Adipose tissue (tissue), 3 donors: ENCODE results near the gene BCL2. TPM values are rescaled to one million over a fixed set of nuclear protein-coding genes. Genes with fewer than 3 reads are reported as not detected.

Experiments
- H3K27ac ChIP-seq: one replicate; pipeline ENCODE4 v1.5.1; 2013; ENCODE audit warnings: low read depth, low read length
- WGBS, 3 donors: extraction: QIAGEN DNeasy Blood & Tissue Kit; methylation state at CpG; one replicate each; pipeline ENCODE4 v1.1.7; 2013; 5-methylcytosine and 5-hydroxymethylcytosine counted together
- polyA plus RNA-seq, 3 donors: library from polyadenylated mRNA; stranded (reverse); fragments of 200-250 nt; gene quantifications; one replicate each; pipeline ENCODE4 v1.2.3, GENCODE V29; 2013
- donor health status: healthy with polysubstance abuse.
- donor health status: Bipolar disorder and iron deficiency.
- donor health status: healthy.

The BCL2 gene
- polyA plus RNA-seq, 3 donors: 1.2 to 16.2 (median 10.1) TPM

- 85 to 92% (median 86%) methylated on average over 9 of the region's 9 CpGs for WGBS, 3 donors
- H3K27ac ChIP-seq: no peak overlapping the region
Observed at GRCh38 chr18:63128237-63128974, 191.2 kb downstream of the BCL2 start.

- H3K27ac ChIP-seq: no peak overlapping the region
- 64 to 79% (median 68%) methylated on average over 12 of the region's 12 CpGs for WGBS, 3 donors
Observed at GRCh38 chr18:63126134-63127069, 193.2 kb downstream of the BCL2 start.

GRCh38 chr18:63120620-63121019 lies 198.9 kb downstream of the BCL2 start:
- 50 to 75% (median 66%) methylated on average over 4 of the region's 4 CpGs for WGBS, 3 donors
- H3K27ac ChIP-seq: no peak overlapping the region

GRCh38 chr18:63119647-63120046 lies 199.9 kb downstream of the BCL2 start:
- WGBS, 3 donors: 42 to 49% (median 44%) methylated on average over 3 of the region's 3 CpGs
- no peak overlapping the region for H3K27ac ChIP-seq

GRCh38 chr18:63113899-63114565 lies 205.5 kb downstream of the BCL2 start:
- H3K27ac ChIP-seq: no peak overlapping the region
- WGBS, 3 donors: 50 to 83% (median 51%) methylated on average over 5 of the region's 5 CpGs

GRCh38 chr18:63112706-63113105 lies 206.9 kb downstream of the BCL2 start:
- WGBS, 3 donors: 68 to 92% (median 80%) methylated on average over 5 of the region's 5 CpGs
- H3K27ac ChIP-seq: no peak overlapping the region

GRCh38 chr18:63111671-63112402 lies 207.7 kb downstream of the BCL2 start:
- no peak overlapping the region for H3K27ac ChIP-seq

GRCh38 chr18:63109802-63110201 lies 209.8 kb downstream of the BCL2 start:
- WGBS, 3 donors: 75 to 96% (median 93%) methylated on average over 4 of the region's 4 CpGs
- H3K27ac ChIP-seq: no peak overlapping the region

More at GRCh38 chr18:63111671-63112402, 207.7 kb downstream of the BCL2 start:
- WGBS, 3 donors: 30 to 37% (median 30%) methylated on average over 4 of the region's 4 CpGs

- no peak overlapping the region for H3K27ac ChIP-seq
- 68 to 94% (median 93%) methylated on average over 5 of the region's 5 CpGs for WGBS, 3 donors
Observed at GRCh38 chr18:63109022-63109421, 210.5 kb downstream of the BCL2 start.

- WGBS, 3 donors: 83 to 88% (median 83%) methylated on average over 7 of the region's 7 CpGs
- no peak overlapping the region for H3K27ac ChIP-seq
Observed at GRCh38 chr18:63107931-63108330, 211.6 kb downstream of the BCL2 start.

- 42 to 54% (median 45%) methylated on average over 6 of the region's 6 CpGs for WGBS, 3 donors
- H3K27ac ChIP-seq: no peak overlapping the region
Observed at GRCh38 chr18:63107171-63107845, 212.3 kb downstream of the BCL2 start.

GRCh38 chr18:63106727-63107126 lies 212.8 kb downstream of the BCL2 start:
- WGBS, 3 donors: 70 to 88% (median 80%) methylated on average over 3 of the region's 3 CpGs
- H3K27ac ChIP-seq: no peak overlapping the region

- 91 to 96% (median 95%) methylated on average over 14 of the region's 14 CpGs for WGBS, 3 donors
- no peak overlapping the region for H3K27ac ChIP-seq
Observed at GRCh38 chr18:63105636-63106316, 213.8 kb downstream of the BCL2 start.

GRCh38 chr18:63104868-63105267 lies 214.7 kb downstream of the BCL2 start:
- no peak overlapping the region for H3K27ac ChIP-seq
- WGBS, 3 donors: 95 to 97% (median 96%) methylated on average over 12 of the region's 12 CpGs

GRCh38 chr18:63102941-63103744 lies 216.4 kb downstream of the BCL2 start:
- no peak overlapping the region for H3K27ac ChIP-seq
- 79 to 83% (median 82%) methylated on average over 7 of the region's 7 CpGs for WGBS, 3 donors

GRCh38 chr18:63100630-63101055 lies 218.9 kb downstream of the BCL2 start:
- 85 to 96% (median 86%) methylated on average over 7 of the region's 7 CpGs for WGBS, 3 donors
- no peak overlapping the region for H3K27ac ChIP-seq
